Measurements from ENCODE around the gene CNTNAP2. TPM values are rescaled to one million over a fixed set of nuclear protein-coding genes. Genes with fewer than 3 reads are reported as not detected.

The CNTNAP2 gene
- total and polyA plus RNA-seq, 3 experiments from 2014 or later = not detected

GRCh38 chr7:146129296-146129695, 12.7 kb downstream of the CNTNAP2 start:
- Histone ChIP-seq H3K4me1 (ENCODE audit: insufficient read depth, low read length) (no peaks in the 10 kb centered on the region), H3K27me3 (ENCODE audit: insufficient read depth, low read length, poor library complexity, severe bottlenecking) (no peaks in the 10 kb centered on the region), H3K36me3 (ENCODE audit: insufficient read depth, low read length) (no peaks in the 10 kb centered on the region), H3K27ac (ENCODE audit: low read depth, low read length) (no peak overlapping the region), H3K9me3 (ENCODE audit: low read length) (no peaks in the 10 kb centered on the region), H3K4me3 (ENCODE audit: low read length) (no peak overlapping the region)
- ChIA-PET CTCF (no interaction called here), POLR2A (no interaction called here)
- no peaks in the 10 kb centered on the region for H3K36me3 Mint-ChIP-seq
- H3K9me3 Mint-ChIP-seq = peaks cover 4 to 9% (median 8%) of the 10 kb centered on the region in 5 donors
- H3K4me1 Mint-ChIP-seq = no peaks in the 10 kb centered on the region
- no peak for DNase-seq
- no peaks in the 10 kb centered on the region for H3K27me3 Mint-ChIP-seq
- H3K27ac Mint-ChIP-seq = no peak overlapping the region
- H3K4me3 Mint-ChIP-seq = no peak overlapping the region

DNA sequence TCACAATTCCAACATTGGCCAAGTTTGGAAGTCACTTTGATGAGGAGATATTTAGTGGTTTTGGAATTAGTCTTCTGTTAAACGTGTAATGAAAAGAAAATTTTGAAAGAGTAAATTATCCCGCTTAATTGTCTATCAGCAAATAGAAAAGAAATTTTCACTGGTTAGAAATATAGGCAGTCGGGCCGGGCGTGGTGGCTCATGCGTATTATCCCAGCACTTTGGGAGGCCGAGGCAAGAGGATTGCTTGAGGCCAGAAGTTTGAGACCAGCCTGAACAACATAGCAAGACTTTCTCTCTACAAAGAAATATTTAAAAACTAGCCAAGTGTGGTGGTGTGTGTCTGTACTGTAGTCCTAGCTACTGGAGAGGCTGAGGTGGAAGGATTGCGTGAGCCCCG, 13.4 kb downstream of the CNTNAP2 start:
- no peak for DNase-seq

DNA sequence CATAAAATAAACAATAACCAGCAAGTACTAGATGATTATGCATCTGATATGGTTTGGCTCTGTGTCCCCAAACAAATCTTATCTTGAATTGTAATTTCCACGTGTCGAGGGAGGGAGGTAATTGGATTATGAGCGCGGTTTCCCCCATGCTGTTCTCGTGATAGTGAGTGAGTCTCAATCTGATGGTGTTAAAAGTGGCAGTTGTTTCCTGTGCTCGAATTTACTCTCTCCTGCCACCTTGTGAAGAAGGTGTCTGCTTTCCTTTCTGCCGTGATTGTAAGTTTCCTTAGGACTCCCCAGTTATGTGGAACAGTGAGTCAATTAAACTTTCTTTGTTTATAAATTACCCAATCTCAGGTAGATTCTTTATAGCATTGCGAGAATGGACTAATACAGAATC, 15.1 kb downstream of the CNTNAP2 start:
- CTCF ChIA-PET = no interaction called here
- Mint-ChIP-seq H3K36me3 (no peaks in the 10 kb centered on the region), H3K27ac (no peak overlapping the region), H3K4me3 (no peak overlapping the region), H3K4me1 (no peaks in the 10 kb centered on the region), H3K9me3 (peaks cover 4 to 9% (median 8%) of the 10 kb centered on the region in 5 donors), H3K27me3 (no peaks in the 10 kb centered on the region)
- POLR2A ChIA-PET = no interaction called here
- DNase-seq = no peak
- H3K27ac ChIP-seq (ENCODE audit: low read depth, low read length) = no peak overlapping the region
- no peak overlapping the region for H3K4me3 ChIP-seq (ENCODE audit: low read length)
- no peaks in the 10 kb centered on the region for H3K36me3 ChIP-seq (ENCODE audit: insufficient read depth, low read length)
- H3K27me3 ChIP-seq (ENCODE audit: insufficient read depth, low read length, poor library complexity, severe bottlenecking) = no peaks in the 10 kb centered on the region
- no peaks in the 10 kb centered on the region for H3K4me1 ChIP-seq (ENCODE audit: insufficient read depth, low read length)
- H3K9me3 ChIP-seq (ENCODE audit: low read length) = no peaks in the 10 kb centered on the region

More for the DNA sequence above, 13.4 kb downstream of the CNTNAP2 start:
- no peaks in the 10 kb centered on the region for H3K27me3 ChIP-seq (ENCODE audit: insufficient read depth, low read length, poor library complexity, severe bottlenecking)
- no peaks in the 10 kb centered on the region for H3K4me1 Mint-ChIP-seq
- H3K27me3 Mint-ChIP-seq = no peaks in the 10 kb centered on the region
- no peak overlapping the region for H3K4me3 ChIP-seq (ENCODE audit: low read length)
- H3K4me1 ChIP-seq (ENCODE audit: insufficient read depth, low read length) = no peaks in the 10 kb centered on the region
- ChIA-PET POLR2A (no interaction called here), CTCF (no interaction called here)
- H3K36me3 ChIP-seq (ENCODE audit: insufficient read depth, low read length) = no peaks in the 10 kb centered on the region
- H3K36me3 Mint-ChIP-seq = no peaks in the 10 kb centered on the region
- H3K27ac ChIP-seq (ENCODE audit: low read depth, low read length) = no peak overlapping the region
- H3K9me3 Mint-ChIP-seq = peaks cover 4 to 9% (median 7%) of the 10 kb centered on the region in 5 donors
- no peak overlapping the region for H3K4me3 Mint-ChIP-seq
- no peaks in the 10 kb centered on the region for H3K9me3 ChIP-seq (ENCODE audit: low read length)
- H3K27ac Mint-ChIP-seq = no peak overlapping the region

GRCh38 chr7:146136357-146136875, 19.8 kb downstream of the CNTNAP2 start:
- no peak for DNase-seq
- ChIA-PET POLR2A (no interaction called here), CTCF (no interaction called here)
- Histone ChIP-seq H3K4me3 (ENCODE audit: low read length) (no peak overlapping the region), H3K27ac (ENCODE audit: low read depth, low read length) (no peak overlapping the region), H3K36me3 (ENCODE audit: insufficient read depth, low read length) (no peaks in the 10 kb centered on the region), H3K27me3 (ENCODE audit: insufficient read depth, low read length, poor library complexity, severe bottlenecking) (no peaks in the 10 kb centered on the region), H3K9me3 (ENCODE audit: low read length) (no peaks in the 10 kb centered on the region), H3K4me1 (ENCODE audit: insufficient read depth, low read length) (no peaks in the 10 kb centered on the region)
- Mint-ChIP-seq H3K27me3 (no peaks in the 10 kb centered on the region), H3K9me3 (peaks cover 0 to 13% (median 4%) of the 10 kb centered on the region in 5 donors), H3K36me3 (no peaks in the 10 kb centered on the region), H3K4me3 (no peak overlapping the region), H3K27ac (no peak overlapping the region), H3K4me1 (no peaks in the 10 kb centered on the region)

DNA sequence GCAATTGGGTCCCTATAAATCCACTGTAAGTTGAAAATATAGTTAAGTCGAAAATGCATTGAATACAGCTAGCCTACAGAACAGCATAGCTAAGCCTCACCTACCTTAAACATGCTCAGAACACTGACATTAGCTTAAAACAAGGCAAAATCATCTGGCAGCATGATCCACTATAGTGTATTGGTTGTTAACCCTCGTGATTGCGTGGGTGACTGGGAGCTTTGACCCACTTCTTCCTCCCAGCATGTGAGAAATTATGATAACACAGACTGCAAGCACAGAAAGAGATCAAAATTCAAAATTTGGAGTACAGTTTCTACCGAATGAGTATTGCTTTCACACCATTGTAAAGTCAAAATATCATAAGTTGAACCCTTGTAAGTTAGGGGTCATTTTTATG, 22.3 kb downstream of the CNTNAP2 start:
- H3K36me3 ChIP-seq (ENCODE audit: insufficient read depth, low read length) = no peaks in the 10 kb centered on the region
- H3K9me3 Mint-ChIP-seq = peaks cover 0 to 9% (median 0%) of the 10 kb centered on the region in 5 donors
- no peaks in the 10 kb centered on the region for H3K9me3 ChIP-seq (ENCODE audit: low read length)
- no peak overlapping the region for H3K4me3 Mint-ChIP-seq
- CTCF ChIA-PET = no interaction called here
- no peaks in the 10 kb centered on the region for H3K4me1 ChIP-seq (ENCODE audit: insufficient read depth, low read length)
- no peak overlapping the region for H3K27ac ChIP-seq (ENCODE audit: low read depth, low read length)
- no peaks in the 10 kb centered on the region for H3K4me1 Mint-ChIP-seq
- no peaks in the 10 kb centered on the region for H3K36me3 Mint-ChIP-seq
- no peak overlapping the region for H3K4me3 ChIP-seq (ENCODE audit: low read length)
- H3K27me3 ChIP-seq (ENCODE audit: insufficient read depth, low read length, poor library complexity, severe bottlenecking) = no peaks in the 10 kb centered on the region
- no peaks in the 10 kb centered on the region for H3K27me3 Mint-ChIP-seq
- no peak overlapping the region for H3K27ac Mint-ChIP-seq
- POLR2A ChIA-PET = no interaction called here
- no peak for DNase-seq

DNA sequence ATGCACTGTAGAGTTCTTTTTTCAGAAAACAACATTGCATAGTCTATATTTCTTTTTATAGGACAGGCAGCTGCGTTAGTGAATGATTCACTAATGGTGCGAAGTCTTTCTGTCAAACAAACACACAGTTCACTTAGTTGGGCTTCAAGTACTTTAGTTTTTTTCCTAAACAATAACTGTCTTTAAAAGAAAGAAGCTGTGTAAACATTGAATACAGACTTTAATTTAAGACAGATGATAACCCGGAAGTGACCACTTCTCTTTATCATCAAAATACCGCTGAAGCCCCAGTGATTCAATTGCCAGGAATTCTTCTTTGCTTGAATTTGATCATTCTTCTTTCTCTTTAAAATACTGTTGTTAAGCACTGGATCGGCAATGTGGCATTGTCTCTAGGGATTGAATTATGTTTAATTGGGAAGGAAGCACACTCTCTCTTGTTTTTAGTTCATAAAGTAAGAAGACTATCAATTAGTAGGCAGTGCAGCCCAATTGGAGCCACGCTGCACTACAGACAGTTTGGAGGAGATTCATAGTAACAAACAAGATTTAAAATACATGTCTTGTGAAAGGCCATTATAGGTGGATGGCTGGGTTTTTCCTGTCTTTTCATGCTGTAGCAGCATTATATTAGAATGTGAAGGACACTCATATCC, 30.4 kb downstream of the CNTNAP2 start:
- Histone ChIP-seq H3K36me3 (ENCODE audit: insufficient read depth, low read length) (no peaks in the 10 kb centered on the region), H3K4me1 (ENCODE audit: insufficient read depth, low read length) (no peaks in the 10 kb centered on the region), H3K9me3 (ENCODE audit: low read length) (no peaks in the 10 kb centered on the region), H3K27me3 (ENCODE audit: insufficient read depth, low read length, poor library complexity, severe bottlenecking) (no peaks in the 10 kb centered on the region), H3K4me3 (ENCODE audit: low read length) (no peak overlapping the region), H3K27ac (ENCODE audit: low read depth, low read length) (no peak overlapping the region)
- no peaks in the 10 kb centered on the region for H3K4me1 Mint-ChIP-seq
- peaks cover 0 to 33% (median 5%) of the 10 kb centered on the region in 5 donors for H3K9me3 Mint-ChIP-seq
- POLR2A ChIA-PET = no interaction called here
- CTCF ChIA-PET = no interaction called here
- H3K4me3 Mint-ChIP-seq = no peak overlapping the region
- no peaks in the 10 kb centered on the region for H3K36me3 Mint-ChIP-seq
- no peaks in the 10 kb centered on the region for H3K27me3 Mint-ChIP-seq
- DNase-seq = no peak
- no peak overlapping the region for H3K27ac Mint-ChIP-seq

DNA sequence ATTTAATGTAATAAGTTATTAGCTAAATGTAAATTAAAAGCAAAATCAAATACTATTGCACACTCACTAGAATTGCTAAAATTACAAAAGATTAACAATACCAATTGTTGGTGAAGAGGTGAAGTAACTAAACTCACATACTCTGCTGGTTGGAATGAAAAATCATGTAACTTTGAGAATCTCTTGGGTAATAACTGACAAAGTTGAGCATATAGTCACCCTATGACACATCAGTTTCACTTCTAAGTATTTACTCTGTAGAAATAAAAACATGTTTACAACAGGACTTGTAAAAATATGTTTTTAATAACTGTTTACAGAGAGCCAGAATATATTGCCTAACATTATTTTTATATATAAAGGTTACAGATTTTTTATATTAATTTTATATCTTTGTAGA, 33.6 kb downstream of the CNTNAP2 start:
- ChIA-PET POLR2A (no interaction called here), CTCF (no interaction called here)
- H3K27me3 ChIP-seq (ENCODE audit: insufficient read depth, low read length, poor library complexity, severe bottlenecking) = no peaks in the 10 kb centered on the region
- H3K27me3 Mint-ChIP-seq = no peaks in the 10 kb centered on the region
- H3K4me1 Mint-ChIP-seq = no peaks in the 10 kb centered on the region
- no peak for DNase-seq
- no peaks in the 10 kb centered on the region for H3K9me3 ChIP-seq (ENCODE audit: low read length)
- no peaks in the 10 kb centered on the region for H3K36me3 ChIP-seq (ENCODE audit: insufficient read depth, low read length)
- H3K9me3 Mint-ChIP-seq = peaks cover 0 to 28% (median 6%) of the 10 kb centered on the region in 5 donors
- H3K4me1 ChIP-seq (ENCODE audit: insufficient read depth, low read length) = no peaks in the 10 kb centered on the region
- H3K36me3 Mint-ChIP-seq = no peaks in the 10 kb centered on the region
- no peak overlapping the region for H3K27ac Mint-ChIP-seq
- no peak overlapping the region for H3K27ac ChIP-seq (ENCODE audit: low read depth, low read length)
- no peak overlapping the region for H3K4me3 Mint-ChIP-seq
- H3K4me3 ChIP-seq (ENCODE audit: low read length) = no peak overlapping the region

DNA sequence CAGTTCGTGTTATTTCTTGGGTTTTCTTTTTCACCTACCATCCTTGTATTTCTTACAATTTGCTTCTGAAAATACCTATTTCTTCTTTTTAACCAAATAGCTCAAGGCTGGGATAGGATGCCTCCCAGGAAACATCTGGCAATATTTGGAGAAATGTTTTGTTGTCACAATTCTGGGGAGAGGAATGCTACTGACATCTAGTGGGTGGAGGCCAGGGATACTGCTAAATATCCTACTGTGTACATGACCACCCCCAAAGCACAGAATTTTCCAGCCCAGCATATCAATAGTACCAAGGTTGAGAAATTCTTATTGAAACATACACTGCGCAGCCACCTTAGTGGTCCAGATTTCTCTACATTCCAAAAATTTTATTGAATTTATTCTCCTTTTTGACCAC, 55.5 kb downstream of the CNTNAP2 start:
- H3K9me3 Mint-ChIP-seq = peaks cover 2 to 7% (median 4%) of the 10 kb centered on the region in 5 donors
- H3K27me3 Mint-ChIP-seq = no peaks in the 10 kb centered on the region
- H3K9me3 ChIP-seq (ENCODE audit: low read length) = no peaks in the 10 kb centered on the region
- no peaks in the 10 kb centered on the region for H3K4me1 Mint-ChIP-seq
- no peak overlapping the region for H3K4me3 ChIP-seq (ENCODE audit: low read length)
- H3K4me1 ChIP-seq (ENCODE audit: insufficient read depth, low read length) = no peaks in the 10 kb centered on the region
- no peak overlapping the region for H3K27ac Mint-ChIP-seq
- H3K27me3 ChIP-seq (ENCODE audit: insufficient read depth, low read length, poor library complexity, severe bottlenecking) = no peaks in the 10 kb centered on the region
- ChIA-PET CTCF (no interaction called here), POLR2A (no interaction called here)
- no peak overlapping the region for H3K4me3 Mint-ChIP-seq
- H3K27ac ChIP-seq (ENCODE audit: low read depth, low read length) = no peak overlapping the region
- no peaks in the 10 kb centered on the region for H3K36me3 Mint-ChIP-seq
- no peak for DNase-seq
- H3K36me3 ChIP-seq (ENCODE audit: insufficient read depth, low read length) = no peaks in the 10 kb centered on the region

All from CD8-positive, alpha-beta memory T cell (primary cell).